GM19193 (cell line): ENCODE data around the gene MYO1D.

Source experiments
- POLR2A ChIP-seq: IDR thresholded peaks from 4 replicates; pipeline ENCODE4 v1.6.1; 2011; ENCODE audit not compliant: insufficient read depth, insufficient read length; ENCODE audit errors: extremely low read depth

MYO1D gene

GRCh38 chr17:32870969-32871368 lies 6.0 kb downstream of the MYO1D start:
- no peak for TF ChIP-seq POLR2A

- no peak for TF ChIP-seq POLR2A
Measured at GRCh38 chr17:32870027-32870670, 6.8 kb downstream of the MYO1D start.

GRCh38 chr17:32869345-32870026 lies 7.4 kb downstream of the MYO1D start:
- no peak for TF ChIP-seq POLR2A

- no peak for TF ChIP-seq POLR2A
Measured at GRCh38 chr17:32865141-32865540, 11.8 kb downstream of the MYO1D start.

GRCh38 chr17:32863559-32863958 lies 13.4 kb downstream of the MYO1D start:
- no peak for TF ChIP-seq POLR2A

- no peak for TF ChIP-seq POLR2A
Measured at GRCh38 chr17:32862940-32863339, 14.0 kb downstream of the MYO1D start.

GRCh38 chr17:32861981-32862380 lies 14.9 kb downstream of the MYO1D start:
- no peak for TF ChIP-seq POLR2A

GRCh38 chr17:32859857-32860525 lies 16.9 kb downstream of the MYO1D start:
- no peak for TF ChIP-seq POLR2A

- TF ChIP-seq POLR2A, result no peak
Measured at GRCh38 chr17:32855620-32856019, 21.3 kb downstream of the MYO1D start.

- TF ChIP-seq POLR2A, result no peak
Measured at GRCh38 chr17:32854832-32855389, 22.0 kb downstream of the MYO1D start.

- no peak for TF ChIP-seq POLR2A
Measured at GRCh38 chr17:32854207-32854606, 22.7 kb downstream of the MYO1D start.

- no peak for TF ChIP-seq POLR2A
Measured at GRCh38 chr17:32852811-32853210, 24.1 kb downstream of the MYO1D start.

GRCh38 chr17:32849879-32850278 lies 27.0 kb downstream of the MYO1D start:
- TF ChIP-seq POLR2A, result no peak

- no peak for TF ChIP-seq POLR2A
Measured at GRCh38 chr17:32847977-32848376, 28.9 kb downstream of the MYO1D start.

- no peak for TF ChIP-seq POLR2A
Measured at GRCh38 chr17:32846143-32846542, 30.8 kb downstream of the MYO1D start.

- no peak for TF ChIP-seq POLR2A
Measured at GRCh38 chr17:32840241-32840640, 36.7 kb downstream of the MYO1D start.

GRCh38 chr17:32836527-32836926 lies 40.4 kb downstream of the MYO1D start:
- TF ChIP-seq POLR2A, result no peak

- TF ChIP-seq POLR2A, result no peak
Measured at GRCh38 chr17:32835291-32835761, 41.6 kb downstream of the MYO1D start.
